HG03039 (cell line): Measurements from ENCODE around the gene CUEDC2.
A peak's percentile ranks its signal among the peaks of the same experiment; 100 is the strongest.

Experiments
- ATAC-seq: cut with Tn5 transposase; IDR thresholded peaks from one replicate; pipeline ENCODE4 v1.9.1; 2021; ENCODE audit warnings: mild to moderate bottlenecking, moderate library complexity; ENCODE audit not compliant: unreplicated experiment

CUEDC2 gene, protein sequence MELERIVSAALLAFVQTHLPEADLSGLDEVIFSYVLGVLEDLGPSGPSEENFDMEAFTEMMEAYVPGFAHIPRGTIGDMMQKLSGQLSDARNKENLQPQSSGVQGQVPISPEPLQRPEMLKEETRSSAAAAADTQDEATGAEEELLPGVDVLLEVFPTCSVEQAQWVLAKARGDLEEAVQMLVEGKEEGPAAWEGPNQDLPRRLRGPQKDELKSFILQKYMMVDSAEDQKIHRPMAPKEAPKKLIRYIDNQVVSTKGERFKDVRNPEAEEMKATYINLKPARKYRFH

DNA sequence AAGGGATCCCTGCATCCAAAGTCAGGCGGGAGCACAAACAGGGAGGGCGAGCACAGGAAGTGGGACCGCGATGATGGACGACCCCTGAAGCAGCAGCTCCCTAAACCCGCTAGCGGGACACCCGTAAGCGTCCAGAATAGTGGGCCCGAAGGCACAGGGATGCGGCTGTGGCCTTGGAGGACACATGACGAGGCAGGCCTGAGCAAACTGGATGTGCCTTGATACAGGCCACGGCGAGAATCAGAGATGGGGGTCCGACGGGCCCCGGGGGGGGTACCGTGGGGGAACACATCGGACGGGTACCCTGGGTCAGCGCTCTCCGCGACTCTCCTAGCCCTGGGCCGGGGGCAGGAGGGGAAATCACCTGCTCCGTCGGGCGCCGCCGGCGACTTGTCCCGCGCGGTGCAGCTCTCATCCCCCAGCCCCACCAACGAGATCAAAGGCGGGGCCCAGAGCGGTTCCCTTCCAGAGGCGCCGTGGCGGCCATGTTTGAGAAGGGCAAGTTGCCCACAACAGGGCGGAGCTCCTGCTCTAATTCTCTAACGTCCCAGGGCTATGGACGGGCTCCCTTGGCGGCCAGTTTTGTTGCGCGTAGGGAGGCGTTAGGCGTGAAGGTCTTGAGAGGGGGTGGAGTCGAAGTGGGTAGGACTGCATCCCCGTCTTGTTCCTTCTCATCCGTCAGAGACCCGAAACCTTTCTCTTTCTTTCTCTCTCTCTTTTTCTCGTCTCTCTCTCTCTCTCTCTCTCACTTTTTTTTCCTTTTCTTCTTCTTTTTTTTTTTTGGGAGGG is at the start of gene CUEDC2:
TSS of gene CUEDC2 (minus strand) at position 413 of the 789 bp plus-strand sequence. CDS start 7,386 bp downstream, outside the sequence.
- ATAC-seq = peak; percentile 77

DNA sequence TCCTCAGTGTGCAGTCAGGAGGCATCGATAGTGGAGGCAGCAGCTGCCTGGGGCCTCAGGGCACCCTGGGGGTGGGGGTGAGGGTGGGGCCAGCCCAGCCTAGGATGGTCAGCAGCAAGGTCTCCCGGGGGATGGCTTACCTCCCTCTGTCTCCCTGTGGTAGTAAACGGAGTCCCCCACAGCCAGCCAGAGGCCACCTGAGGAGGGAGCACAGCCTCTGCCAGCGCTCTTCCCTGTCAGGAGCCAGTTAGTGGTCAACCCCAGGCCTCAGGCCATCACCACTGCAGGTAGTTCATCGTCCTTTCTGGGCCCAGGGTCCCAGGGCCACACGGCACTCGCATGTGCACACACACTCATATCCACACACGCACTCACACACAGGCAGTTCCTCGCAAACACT is 48.0 kb upstream of the CUEDC2 start:
- no peak for ATAC-seq

- ATAC-seq = no peak
Observed at GRCh38 chr10:102479651-102480050, 47.3 kb upstream of the CUEDC2 start.

DNA sequence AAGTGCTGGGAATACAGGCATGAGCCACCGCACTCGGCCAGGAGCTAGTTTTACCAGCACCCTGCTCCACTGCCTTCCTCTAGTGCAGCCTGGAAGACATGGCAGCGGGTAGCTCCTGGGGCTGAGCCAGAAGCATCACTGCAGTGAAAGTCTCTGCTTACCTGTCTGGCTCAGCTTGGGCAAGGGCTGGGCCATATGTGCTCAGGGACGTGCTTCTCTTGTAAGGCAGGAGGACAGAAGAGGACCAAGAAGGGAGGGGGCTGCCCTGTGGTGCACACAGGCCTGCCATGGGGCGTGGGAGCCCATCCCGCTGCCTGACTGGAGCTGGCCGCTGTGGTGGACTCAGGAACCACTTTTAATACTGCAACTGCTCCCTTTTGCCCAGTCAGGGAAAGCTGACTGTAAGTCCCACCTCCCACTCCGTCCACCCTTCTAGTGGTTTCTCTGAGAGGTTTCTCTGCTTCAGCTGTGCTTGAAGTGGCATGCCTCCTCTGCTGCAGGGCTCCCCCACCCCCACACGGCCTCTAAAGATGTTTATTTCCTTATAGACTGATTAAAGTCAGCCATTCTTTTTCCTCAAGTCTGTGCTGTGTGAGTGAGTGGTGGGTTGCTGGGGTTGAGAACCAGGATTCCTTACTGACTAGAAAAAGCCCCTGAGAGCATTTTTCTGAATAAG is 44.2 kb upstream of the CUEDC2 start:
- ATAC-seq = no peak

- no peak for ATAC-seq
Observed at GRCh38 chr10:102475451-102476040, 43.2 kb upstream of the CUEDC2 start.

GRCh38 chr10:102473445-102474331 is 41.3 kb upstream of the CUEDC2 start:
- ATAC-seq = no peak

- ATAC-seq = no peak
Observed at GRCh38 chr10:102470579-102471546, 38.5 kb upstream of the CUEDC2 start.

GRCh38 chr10:102468683-102469082 is 36.3 kb upstream of the CUEDC2 start:
- no peak for ATAC-seq

DNA sequence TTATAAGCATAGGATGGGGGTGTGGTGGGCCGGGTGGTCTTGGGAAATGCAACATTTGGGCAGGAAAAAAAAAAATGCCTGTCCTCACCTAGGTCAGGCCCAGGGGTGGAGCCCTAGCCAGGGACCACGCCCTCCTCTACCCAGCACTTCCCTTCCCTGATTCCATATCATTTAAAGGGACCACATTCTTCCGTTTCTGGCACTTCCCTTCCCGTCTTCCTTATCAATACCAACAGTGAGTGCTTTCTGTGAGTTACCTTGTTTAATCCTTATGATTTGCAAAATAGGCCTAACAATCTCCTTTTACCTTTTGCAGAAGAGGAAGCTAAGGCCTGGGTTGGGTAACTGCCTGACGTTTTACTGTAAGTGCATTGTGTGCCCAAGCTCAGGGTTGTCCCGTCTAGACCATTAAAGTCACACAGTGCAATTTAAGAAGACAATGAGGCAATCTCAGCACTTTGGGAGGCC is 35.6 kb upstream of the CUEDC2 start:
- no peak for ATAC-seq

DNA sequence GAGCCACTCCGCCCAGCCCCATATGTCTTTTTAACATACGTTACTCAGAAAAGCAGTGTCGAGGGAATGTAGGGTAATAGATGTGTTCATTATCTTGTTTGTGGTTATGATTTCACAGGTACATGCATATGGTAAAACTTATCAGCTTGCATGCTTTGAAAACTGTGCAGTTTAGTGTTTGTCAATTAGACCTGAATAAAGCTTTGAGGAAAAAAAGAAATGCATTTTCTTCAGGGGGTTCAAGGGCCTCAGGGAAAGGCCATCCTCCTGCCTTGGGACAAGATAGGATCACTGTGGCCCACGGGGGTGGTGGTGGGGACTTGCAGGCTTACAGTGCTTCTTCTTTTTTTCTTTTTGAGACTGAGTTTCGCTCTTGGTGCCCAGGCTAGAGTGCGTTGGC is 34.9 kb upstream of the CUEDC2 start:
- no peak for ATAC-seq

- ATAC-seq = no peak
Observed at GRCh38 chr10:102465466-102465865, 33.1 kb upstream of the CUEDC2 start.

- ATAC-seq = no peak
Observed at GRCh38 chr10:102463983-102464382, 31.6 kb upstream of the CUEDC2 start.

GRCh38 chr10:102462512-102463054 is 30.2 kb upstream of the CUEDC2 start:
- ATAC-seq = no peak

DNA sequence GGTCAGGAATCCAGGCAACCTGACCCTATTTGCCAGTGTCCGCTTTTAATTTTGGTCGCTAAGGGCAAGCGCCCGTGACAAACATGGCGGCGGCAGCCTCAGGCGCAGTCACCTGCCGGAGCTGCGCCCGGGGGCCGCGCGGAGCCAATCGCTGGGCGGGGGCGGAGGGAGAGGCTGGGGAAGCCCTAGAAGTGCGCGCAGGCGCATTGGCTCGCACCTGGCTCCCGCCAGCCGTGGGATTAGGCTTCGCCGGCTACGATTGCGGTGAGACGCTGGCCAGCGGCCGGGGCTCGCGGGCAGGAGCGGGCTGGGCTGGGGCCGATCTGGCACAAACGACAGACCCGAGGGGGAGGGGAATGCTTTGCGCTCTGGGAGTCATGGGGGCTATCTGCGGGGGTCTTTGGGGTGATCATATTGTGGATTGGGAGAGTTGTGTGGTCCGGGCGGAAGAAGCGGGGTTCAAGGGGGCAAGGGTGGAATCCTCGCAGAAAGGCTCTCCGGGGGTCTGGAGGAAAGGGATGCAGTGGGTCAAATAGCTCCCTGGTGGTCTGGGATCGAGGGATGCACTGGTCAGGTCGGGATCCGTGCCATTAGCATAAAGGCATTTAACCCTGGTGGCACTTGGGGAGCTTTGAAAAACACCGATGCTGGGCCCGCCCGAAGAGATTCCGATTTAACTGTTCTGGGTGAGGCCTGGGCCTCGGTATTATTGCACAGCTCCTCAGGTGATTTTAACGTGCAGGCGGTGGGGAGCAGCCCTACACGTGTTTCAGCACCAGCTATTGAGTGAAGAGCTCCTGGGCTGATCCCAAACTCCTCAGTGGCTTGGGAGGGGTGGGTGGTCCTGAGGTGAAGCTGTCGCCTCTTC is 29.0 kb upstream of the CUEDC2 start:
- ATAC-seq = peak; percentile 74

DNA sequence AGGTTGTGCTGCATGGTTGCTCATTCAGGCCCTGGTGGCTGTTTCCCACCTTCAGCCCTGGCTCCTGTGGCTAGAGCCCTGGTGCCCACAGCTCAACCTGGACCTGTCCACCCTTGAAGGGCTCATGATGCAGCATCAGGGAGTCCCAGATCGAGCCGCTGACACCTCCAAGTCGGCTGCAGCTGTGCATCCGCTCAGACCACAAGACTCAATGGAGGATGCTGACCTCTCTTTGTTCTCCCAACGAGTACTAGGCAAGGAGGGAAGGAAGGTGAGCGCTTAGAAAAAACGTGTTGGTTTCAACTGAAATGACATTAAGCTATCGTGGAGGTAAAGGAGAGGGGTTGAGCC is 28.4 kb upstream of the CUEDC2 start:
- peak; percentile 12 for ATAC-seq

DNA sequence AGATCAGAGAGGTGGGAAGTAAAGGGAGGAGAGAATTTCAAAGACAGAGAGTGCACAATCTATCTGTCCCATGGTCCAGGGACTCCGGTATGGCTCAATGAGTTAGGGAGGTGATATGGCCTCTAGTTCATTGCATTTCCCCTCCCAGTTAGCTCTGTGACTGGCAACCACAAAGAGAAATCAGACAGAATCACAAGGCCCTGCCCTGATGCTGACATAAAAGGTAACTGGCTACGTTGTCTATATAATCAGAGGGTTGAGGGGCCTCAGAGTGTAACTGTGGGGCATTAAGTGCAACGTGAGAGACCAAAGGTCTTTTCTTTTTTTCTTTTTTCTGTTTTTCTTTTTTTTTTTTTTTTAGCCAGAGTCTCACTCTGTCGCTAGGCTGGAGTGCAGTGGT is 26.3 kb upstream of the CUEDC2 start:
- ATAC-seq = no peak

- ATAC-seq = no peak
Observed at GRCh38 chr10:102457591-102458150, 25.3 kb upstream of the CUEDC2 start.
